Measurements from ENCODE around the gene GOLGA8O. TPM values are rescaled to one million over a fixed set of nuclear protein-coding genes. Genes with fewer than 3 reads are reported as not detected.
"Not testable (repeated sequence)": the region's sequence is repeated elsewhere in the genome, so short reads cannot be mapped to it uniquely, and the experiment has no call there.

GOLGA8O gene, protein sequence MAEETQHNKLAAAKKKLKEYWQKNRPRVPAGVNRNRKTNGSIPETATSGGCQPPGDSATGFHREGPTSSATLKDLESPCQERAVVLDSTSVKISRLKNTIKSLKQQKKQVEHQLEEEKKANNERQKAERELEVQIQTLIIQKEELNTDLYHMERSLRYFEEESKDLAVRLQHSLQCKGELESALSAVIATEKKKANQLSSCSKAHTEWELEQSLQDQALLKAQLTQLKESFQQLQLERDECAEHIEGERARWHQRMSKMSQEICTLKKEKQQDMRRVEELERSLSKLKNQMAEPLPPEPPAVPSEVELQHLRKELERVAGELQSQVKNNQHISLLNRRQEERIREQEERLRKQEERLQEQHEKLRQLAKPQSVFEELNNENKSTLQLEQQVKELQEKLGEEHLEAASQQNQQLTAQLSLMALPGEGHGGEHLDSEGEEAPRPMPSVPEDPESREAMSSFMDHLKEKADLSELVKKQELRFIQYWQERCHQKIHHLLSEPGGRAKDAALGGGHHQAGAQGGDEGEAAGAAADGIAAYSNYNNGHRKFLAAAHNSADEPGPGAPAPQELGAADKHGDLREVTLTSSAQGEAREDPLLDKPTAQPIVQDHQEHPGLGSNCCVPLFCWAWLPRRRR
- 1.4 TPM for total RNA-seq

DNA sequence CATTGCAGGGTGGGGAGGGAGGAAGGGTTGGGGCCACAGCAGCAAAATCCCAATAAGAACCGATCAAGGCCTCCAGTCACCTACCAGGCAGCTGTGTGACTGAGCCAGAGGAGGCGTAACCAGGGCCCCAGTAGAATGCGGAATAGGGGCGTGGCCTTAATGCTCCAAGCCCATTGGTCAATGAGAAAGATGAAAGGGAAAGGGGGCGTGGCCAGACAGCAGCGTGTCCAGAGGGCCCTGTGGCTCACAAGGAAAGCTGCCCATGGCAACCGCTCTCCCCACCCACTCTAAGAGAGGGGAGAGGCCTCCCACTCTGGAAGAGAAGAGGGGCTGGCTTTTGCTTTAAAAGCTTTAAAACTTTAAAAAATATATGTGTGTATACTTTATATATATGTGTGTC lies at the start of gene GOLGA8O:
Gene GOLGA8O, minus strand, starts transcription at position 101 of the 400 bp plus-strand sequence. Its CDS starts 98 bp downstream, at position 3.
- DNase-seq (ENCODE audit: low spot score), result not testable (repeated sequence)

DNA sequence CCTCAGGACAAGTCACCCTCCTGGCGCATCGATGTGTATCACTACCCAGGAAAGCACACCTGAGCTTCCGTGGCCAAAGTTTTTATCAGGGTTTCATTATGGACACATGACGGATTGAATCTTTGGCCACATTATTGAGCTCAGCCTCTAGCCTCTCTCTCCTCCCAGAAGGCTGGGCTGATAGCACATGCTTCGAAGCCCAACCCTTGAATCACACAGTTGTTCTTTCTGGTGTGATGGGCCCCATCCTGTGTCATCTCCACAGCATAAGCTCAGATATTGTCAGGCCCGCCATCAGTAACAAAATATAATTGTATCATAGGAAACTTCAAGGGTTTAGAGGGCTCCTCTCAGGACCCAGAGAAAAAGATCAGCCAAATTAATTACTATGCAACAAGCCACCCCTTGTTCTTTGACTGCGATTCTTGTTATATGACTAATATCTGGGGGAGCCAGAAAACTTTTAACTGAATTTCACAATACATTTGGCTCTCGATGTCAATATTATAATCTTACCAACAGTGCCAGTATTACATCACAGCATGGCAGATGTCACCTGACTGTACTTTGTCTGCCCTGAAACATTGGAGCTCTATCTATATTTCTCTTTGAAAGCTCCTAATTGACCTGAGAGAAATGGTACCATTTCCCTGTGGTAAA lies 48.8 kb upstream of the GOLGA8O start:
- DNase-seq (ENCODE audit: low spot score), result not testable (repeated sequence)

DNA sequence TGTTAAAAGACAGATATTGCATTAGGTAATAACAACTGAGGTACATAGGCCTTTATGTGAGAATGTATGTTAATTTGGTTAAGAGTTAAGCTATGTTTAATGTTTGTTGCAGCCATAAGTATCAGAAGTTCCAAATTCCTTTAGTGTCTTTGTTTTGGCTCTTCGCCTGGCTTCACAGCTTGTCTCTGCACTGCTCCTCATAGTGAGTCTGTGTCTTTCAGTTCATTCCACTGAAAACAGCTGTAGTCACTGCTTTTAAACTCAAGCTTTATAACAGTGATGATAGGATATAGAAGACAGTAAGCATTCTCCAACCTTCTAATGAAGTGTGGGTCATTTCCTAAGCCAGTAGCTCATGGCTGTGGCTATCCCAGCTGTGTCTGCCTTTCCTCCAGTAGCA lies 47.5 kb upstream of the GOLGA8O start:
- DNase-seq (ENCODE audit: low spot score), result not testable (repeated sequence)

DNA sequence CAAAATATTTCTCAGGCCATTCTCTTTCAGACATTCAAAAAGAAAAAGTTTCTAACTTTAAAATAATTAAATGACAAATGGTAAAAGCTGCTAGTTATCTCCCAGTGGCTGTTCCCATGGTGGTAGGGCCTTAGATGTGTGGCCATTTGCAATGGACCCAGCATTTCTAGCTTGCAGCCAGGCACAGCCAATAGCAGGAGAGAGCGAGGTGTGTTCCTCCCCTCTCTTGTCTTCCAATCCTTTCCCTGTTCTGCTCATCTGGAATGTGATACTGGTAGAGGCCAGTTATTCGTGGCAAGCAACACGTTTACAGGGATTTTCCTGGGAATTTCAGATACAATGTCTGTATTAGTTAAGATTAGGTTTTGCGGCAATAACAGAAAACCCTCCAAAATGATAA lies 37.3 kb upstream of the GOLGA8O start:
- not testable (repeated sequence) for DNase-seq (ENCODE audit: low spot score)

DNA sequence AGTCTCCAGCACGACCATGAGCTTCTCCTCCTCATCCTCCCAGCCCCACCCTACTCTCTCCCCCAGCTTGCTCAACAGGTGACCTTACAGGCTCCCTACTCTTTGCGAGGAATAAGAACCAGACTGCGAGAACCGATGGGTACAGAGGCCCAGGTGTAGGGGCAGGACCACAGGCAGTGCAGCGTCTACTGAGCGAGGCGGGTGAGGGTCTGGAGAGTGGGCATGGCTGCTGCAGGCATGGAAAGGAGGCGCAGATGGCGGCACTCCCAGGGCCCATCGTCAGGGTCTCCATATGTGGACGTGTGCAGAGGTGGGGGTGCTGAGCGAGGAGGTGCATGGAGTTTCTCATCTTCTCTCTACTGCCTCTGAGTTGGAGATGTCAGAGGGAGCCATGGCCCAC lies 31.0 kb upstream of the GOLGA8O start:
- DNase-seq (ENCODE audit: low spot score), result not testable (repeated sequence)

DNA sequence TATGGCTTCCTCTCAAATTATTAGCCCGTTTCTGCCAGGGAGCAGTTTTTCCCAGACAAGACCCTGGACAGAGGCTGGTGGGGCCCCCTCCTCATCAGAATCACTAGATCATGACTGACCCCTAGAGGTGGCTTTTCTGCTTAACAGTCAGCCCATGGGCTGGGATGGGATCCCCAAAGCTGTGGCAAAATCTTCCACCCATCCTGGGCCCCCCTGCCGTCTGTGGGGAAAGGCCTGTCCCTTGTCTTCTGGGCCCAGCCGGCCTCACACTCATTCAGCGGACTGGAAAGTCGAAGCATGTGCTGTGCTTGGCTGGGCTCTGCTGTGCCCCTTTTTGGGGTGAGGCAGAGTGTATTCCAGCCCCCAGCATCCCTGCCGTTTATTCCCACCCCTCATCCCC lies 27.9 kb upstream of the GOLGA8O start:
- DNase-seq (ENCODE audit: low spot score), result not testable (repeated sequence)

DNA sequence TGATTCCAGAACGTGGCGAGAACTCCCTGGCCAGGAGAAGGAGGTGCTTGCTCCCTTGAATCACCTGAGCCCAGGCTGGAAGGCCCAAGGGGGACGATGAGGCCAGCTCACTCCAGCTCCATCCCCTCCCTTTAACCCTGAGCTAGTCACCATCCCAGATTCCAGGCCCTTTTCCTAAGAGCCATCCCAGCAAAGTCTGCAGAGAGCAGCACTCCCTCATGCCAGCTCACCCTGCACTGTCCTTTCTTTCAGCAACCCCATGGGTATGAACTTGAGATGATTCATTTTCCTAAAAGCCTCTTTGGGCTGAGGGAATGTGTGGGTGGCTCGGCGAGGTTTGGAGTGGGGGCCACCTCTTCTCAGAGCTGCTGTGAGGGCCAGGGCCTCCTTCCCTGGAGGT lies 26.2 kb upstream of the GOLGA8O start:
- DNase-seq (ENCODE audit: low spot score), result not testable (repeated sequence)

DNA sequence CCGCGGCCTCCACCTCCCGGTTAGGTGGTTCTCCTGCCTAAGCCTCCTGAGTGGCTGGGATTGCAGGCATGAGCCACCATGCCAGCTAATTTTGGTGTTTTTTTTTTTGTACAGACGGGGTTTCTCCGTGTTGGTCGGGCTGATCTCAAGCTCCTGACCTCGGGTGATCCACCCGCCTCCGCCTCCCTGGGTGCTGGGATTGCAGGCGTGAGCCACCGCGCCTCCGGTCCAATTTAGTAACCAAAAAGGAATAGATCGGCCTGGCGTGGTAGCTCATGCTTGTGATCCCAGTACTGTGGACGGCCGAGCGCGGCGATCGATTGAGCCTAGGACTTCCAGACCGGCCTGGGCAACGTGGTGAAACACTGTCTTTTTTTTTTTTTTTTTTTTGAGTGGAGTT lies 12.6 kb upstream of the GOLGA8O start:
- not testable (repeated sequence) for DNase-seq (ENCODE audit: low spot score)

DNA sequence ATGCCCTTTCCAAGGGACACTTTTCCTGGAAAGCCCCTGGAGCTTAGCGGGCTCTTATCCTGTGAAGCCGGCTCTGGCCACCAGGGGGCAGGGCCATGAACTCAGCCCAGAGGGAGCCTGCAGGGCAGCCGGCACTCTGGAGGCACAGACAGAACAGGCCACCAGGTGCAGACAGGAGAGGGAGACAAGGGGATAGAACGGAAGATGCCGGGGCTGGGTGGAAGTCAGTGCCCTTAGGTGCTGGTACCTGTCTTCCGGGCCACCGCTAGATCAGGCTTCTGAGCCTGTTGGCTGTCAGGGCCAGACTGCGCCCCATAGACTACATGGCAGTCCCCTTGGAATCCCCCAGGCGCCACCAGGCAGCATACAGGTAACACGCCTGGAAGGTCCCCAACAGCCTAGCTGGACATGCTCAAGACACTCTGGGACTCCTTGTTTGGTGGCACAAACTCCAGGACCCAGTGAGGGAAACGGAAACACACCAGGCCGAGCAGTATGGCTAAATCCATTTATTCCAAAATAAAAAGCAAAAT lies 14.9 kb downstream of the GOLGA8O start:
- DNase-seq (ENCODE audit: low spot score), result not testable (repeated sequence)

DNA sequence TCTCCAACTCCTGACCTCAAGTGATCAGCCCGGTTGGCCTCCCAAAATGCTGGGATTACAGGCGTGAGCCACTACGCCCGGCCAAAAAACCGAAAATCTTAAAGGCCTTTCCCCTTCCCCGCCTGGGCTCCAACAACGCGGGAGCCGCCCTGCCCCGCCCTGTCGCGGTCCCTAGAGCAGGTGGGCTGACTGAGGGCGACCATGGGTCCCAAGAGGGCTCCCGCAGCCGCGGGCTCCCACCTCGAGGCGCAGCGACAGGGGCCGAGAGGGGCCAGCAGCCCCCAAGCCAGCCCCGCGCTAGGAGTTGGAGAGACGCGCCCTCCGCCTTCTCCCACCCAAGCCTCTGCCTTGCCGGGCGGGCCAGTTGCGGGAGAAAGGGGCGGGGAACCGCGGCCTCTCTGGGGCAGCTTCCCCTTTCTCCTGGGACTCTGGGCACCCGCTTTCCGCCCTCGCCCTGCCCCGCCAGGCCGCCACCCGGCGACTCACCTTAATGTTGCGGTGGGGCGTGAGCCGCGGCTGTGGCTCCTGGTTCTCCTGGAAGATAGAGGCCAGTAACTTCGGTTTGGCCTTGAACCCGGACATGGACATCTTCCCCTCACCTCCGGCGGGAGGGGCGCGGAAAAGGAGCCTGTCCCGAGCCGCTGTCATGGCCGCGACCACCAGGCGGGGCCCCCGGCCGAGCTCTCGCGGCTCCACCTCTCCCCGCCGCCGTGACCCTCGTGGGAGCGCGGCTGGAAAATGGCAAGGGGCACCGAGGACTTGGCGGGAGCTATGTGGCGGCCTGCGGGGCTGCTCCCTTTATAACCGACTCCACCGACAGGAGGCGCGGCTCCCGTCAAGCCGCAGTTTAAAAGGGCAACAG lies 21.1 kb downstream of the GOLGA8O start:
- DNase-seq (ENCODE audit: low spot score), result not testable (repeated sequence)

DNA sequence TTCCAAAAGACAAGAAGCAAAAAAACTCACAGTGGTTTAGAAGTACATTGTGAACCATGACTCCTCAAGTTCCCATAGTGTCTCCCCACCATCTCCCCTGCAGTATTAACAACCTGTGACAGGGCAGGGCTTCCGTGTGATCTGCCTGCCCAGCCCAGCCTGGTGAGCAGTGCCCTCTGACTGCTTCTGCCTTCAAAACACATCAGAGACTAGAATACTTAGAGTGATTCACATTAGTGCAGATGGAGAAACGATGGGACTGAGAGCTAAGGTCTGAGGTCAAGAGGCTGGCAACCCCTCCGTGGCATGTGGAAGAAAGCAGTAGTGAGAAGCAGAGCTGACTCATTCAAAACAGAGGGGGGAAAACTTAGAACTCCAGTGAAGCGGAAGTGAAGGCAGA lies 27.8 kb downstream of the GOLGA8O start:
- not testable (repeated sequence) for DNase-seq (ENCODE audit: low spot score)

DNA sequence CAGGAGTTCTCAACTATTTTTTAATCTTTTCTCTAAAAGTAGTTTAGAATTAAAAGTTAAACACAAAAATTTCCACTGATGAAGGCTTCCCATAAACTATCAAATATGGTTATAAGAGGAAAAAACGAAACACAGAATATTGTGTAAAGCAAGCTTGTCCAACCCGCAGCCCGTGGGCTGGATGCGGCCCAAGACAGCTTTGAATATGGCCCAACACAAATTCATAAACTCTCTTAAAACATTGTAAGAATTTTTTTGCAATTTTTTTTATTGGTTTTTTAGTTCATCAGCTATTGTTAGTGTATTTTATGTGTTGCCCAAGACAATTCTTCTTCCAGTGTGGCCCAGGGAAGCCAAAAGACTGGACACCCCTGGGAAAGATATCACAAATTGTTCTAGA lies 28.9 kb downstream of the GOLGA8O start:
- not testable (repeated sequence) for DNase-seq (ENCODE audit: low spot score)

DNA sequence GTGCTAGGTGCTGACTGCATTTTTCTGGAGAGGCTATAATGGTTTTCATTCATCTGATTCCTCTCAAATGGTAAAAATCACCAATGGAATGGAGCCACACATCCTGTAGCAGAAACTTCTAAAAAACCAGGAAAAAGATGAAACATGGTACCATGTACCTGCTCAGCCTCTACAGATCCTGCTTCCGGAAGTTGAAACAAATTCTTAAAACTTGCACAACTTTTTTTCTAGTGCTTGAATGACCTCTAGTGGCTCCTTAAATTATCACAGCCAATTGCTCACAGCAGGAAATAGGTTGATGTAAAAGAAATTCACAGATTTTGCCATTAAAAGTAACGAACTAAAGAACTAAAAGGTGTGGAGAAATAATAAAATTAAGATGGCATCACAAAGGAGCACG lies 47.5 kb downstream of the GOLGA8O start:
- DNase-seq (ENCODE audit: low spot score), result not testable (repeated sequence)

DNA sequence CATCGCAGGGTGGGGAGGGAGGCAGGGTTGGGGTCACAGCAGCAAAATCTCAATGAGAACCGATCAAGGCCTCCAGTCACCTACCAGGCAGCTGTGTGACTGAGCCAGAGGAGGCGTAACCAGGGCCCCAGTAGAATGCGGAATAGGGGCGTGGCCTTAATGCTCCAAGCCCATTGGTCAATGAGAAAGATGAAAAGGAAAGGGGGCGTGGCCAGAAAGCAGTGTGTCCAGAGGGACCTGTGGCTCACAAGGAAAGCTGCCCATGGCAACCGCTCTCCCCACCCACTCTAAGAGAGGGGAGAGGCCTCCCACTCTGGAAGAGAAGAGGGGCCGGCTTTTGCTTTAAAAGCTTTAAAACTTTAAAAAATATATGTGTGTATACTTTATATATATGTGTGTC lies 52.2 kb downstream of the GOLGA8O start, which contains the start of gene GOLGA8K:
Gene GOLGA8K, minus strand, starts transcription at position 101 of the 400 bp plus-strand sequence. Its CDS starts 98 bp downstream, at position 3.
- not testable (repeated sequence) for DNase-seq (ENCODE audit: low spot score)

DNA sequence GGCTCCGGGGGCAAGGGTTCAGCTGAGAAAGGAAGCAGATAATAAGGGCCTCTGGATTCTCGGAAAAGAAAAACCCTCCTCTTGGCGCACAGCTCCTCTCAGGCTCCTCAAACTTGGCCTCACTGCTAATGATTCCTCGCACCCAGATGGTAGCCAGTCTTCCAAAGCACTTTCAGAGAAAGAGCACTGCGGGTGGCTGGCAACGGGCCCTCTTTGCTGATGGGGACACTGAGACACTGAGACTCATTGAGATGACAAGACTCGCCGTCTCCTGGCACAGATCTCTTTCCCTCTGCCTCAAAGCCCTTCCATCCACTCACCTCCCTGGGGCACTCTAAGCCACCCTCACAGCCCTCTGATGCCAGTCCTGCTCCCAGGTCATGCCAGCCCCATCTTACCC lies 58.9 kb downstream of the GOLGA8O start:
- DNase-seq (ENCODE audit: low spot score), result not testable (repeated sequence)

Other genes starting within 250 kb of the GOLGA8O start
- gene GOLGA8K, start 52.3 kb downstream of the GOLGA8O start, total RNA-seq, result 0.66 TPM
- 12.2 TPM for gene GOLGA8N, start 137.8 kb upstream of the GOLGA8O start, total RNA-seq
- 4.1 TPM for gene ARHGAP11A, start 159.9 kb upstream of the GOLGA8O start, total RNA-seq
- gene SCG5, start 186.1 kb upstream of the GOLGA8O start, total RNA-seq, result 2.6 TPM